OCI-M2 (cell line): Measurements from ENCODE around the gene ARL9.

Experiments
- DNase-seq: peaks from one replicate; lab custom pipeline; 2025; ENCODE audit not compliant: unreplicated experiment; lab: John Stamatoyannopoulos, UW

ARL9 gene

GRCh38 chr4:56531149-56531770 is 25.7 kb downstream of the ARL9 start:
- no peak for DNase-seq

DNA sequence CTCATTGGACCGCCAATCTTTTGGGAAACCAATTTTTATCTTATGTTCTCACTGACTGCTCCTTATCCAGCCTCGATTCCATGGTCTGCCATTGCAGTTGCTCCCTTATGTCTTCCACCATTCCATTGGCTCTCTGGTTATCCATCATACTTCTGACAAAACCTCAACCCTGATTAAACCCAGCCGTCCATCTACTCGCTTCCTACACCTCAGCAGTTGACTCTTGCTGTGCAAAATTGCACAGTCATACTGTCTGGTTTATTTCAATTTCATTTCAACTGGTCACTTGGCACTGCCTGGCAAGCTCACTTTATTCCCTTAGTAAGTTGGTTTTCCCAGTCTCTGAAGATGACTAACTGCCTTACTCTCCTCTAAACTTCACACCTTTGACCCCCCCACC is 26.2 kb downstream of the ARL9 start:
- DNase-seq = no peak

DNA sequence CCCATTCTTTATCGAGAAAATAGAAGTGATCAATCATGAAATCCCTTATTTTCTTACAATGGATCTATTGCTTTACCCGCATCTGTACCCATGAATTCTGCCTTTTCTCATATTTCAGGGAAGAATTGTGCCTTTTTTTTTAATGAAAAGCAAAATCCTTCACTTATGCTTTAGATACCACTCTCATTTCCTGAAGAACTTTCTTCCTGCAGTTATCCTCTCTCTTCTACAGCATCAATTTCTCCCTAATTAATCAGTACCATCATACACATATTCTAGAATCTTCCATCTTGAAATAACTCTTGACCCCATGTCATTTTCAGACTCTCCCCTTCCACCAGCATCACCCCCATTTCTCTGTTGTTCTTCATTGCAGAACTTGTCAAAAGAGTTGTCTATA is 26.6 kb downstream of the ARL9 start:
- no peak for DNase-seq

GRCh38 chr4:56535915-56536314 is 30.3 kb downstream of the ARL9 start:
- DNase-seq = no peak

- no peak for DNase-seq
Observed at GRCh38 chr4:56537147-56537546, 31.6 kb downstream of the ARL9 start.

GRCh38 chr4:56540826-56541225 is 35.2 kb downstream of the ARL9 start:
- DNase-seq = no peak

DNA sequence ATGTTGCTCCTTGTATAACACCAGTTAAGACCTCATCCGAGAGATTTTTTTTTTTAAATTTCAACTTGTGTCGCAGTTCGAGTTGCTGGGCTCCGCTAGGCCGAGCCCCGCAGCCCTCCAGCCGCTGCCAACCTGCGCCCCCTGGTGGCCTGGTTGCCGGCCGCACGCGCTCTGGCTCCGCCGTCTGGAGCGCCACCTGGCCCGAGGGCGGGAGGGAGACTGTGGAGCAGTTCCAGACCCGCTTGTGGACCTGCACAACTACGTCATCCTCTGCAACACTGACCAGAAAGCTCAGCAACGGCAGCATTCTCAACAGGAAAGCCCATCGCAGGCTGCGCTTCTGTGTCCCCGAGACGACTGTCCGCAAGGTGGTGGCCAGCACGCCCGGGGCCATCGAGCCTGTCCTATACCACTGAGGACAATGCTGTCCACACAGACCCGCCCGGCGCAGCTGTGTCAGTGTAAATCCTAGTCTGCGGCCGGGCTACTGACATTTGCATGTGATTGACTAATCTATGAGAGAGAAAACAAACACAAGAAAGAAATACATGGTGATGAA is 39.1 kb downstream of the ARL9 start:
- peak; percentile 51 for DNase-seq

GRCh38 chr4:56550642-56551041 is 45.1 kb downstream of the ARL9 start:
- no peak for DNase-seq

DNA sequence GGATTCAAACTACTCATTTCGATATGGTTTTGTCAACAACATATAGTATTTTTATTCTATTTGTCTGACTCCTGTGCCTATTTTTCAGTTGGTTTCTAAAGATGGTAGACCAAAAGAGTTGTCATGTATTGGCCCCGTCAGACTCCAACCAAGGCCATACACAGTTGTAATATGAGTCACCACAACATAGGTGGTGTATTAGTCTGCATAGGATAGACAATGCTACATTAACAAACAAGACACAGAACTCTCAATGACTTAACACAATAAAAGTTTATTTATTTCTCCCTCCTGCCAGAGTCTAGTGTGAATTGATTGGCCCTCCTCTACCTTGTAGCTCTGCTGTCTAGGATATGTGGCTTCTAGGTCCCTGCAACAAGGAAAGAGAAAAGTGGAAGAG is 45.9 kb downstream of the ARL9 start:
- DNase-seq = no peak

DNA sequence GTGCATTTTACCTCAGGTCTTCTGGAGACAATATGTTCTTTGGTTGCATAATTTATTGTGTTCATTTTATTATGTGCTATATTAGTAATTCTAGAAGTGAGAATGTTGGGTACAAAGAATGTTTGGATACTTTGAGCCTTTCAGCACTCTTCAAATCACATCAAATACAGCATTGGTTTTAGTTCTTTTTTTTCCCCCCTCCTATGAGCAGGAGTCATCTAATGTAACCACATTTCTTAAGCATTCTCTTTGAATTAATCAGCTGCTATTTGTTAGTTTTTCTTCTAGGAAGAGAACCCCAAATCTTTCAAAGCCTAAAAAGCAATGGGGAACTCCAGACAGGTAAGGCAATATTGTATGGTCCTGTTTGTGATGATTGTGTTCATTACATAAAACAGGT is 46.7 kb downstream of the ARL9 start:
- DNase-seq = no peak

DNA sequence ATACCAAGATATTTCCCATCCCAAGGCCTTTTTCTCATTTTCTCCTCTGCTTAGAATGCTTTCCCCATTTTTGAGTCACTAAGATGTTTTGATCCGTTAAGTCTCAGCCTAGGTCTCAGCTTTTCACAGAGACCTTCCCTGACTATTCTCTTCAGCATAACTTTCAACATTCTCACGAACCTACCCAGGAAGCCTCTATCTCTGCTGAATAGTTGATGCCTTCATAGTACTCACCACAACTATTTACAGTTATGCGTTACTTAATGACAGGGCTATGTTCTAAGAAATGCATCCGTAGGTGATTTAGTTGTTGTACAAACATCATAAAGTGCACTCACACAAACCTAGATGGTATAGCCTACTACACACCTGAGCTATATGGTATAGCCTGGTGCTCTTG is 64.5 kb downstream of the ARL9 start:
- no peak for DNase-seq
